ENCODE data around the gene RRP7A.

DNA sequence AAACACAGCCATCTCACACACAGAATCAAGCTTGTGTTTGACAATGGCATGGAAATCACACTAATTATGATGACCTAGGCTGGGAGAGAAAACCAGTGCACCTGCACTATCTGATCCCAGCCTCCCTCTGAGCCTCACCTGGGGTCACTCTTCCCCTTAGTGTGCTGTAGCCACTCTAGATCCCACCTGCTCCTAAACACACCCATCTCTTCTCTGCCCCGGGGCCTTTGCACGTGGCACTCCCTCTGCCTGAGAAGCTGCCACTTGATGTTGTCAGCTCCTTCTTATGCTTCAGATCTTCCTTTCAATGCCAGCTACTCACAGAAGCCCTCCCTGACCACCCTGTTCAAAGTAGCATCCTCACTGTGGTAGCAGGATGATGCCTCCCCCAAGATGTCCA lies 44.5 kb downstream of the RRP7A start:
- TF ChIP-seq, protein P1, sequence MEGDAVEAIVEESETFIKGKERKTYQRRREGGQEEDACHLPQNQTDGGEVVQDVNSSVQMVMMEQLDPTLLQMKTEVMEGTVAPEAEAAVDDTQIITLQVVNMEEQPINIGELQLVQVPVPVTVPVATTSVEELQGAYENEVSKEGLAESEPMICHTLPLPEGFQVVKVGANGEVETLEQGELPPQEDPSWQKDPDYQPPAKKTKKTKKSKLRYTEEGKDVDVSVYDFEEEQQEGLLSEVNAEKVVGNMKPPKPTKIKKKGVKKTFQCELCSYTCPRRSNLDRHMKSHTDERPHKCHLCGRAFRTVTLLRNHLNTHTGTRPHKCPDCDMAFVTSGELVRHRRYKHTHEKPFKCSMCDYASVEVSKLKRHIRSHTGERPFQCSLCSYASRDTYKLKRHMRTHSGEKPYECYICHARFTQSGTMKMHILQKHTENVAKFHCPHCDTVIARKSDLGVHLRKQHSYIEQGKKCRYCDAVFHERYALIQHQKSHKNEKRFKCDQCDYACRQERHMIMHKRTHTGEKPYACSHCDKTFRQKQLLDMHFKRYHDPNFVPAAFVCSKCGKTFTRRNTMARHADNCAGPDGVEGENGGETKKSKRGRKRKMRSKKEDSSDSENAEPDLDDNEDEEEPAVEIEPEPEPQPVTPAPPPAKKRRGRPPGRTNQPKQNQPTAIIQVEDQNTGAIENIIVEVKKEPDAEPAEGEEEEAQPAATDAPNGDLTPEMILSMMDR (IDR thresholded peaks at IDR 0.05; ENCODE audit: extremely low read depth in 1 of 2, insufficient read depth in 1 of 2, low read depth in 1 of 2, low read length in 2 of 2) = no peak
- TF ChIP-seq MYC (IDR thresholded peaks at IDR 0.05; ENCODE audit: low read depth, low read length) (no peak), POLR2AphosphoS5 (IDR thresholded peaks at IDR 0.05; ENCODE audit: insufficient read depth, low read depth, low read length) (no peak)
